KMS-11 (cell line): ENCODE measurements around the gene RNH1.

Experiments
- H2AFZ ChIP-seq: fragments of 200-600 bp; sonication (generic); 2 replicates; pipeline ENCODE4 v1.6.1; 2016; ENCODE audit warnings: antibody characterized with exemption, mixed run types, low read depth
- H3K27ac ChIP-seq: fragments of 200-600 bp; sonication (generic); 2 replicates; pipeline ENCODE4 v1.6.1; 2016; ENCODE audit warnings: mild to moderate bottlenecking, mixed run types
- H3K27me3 ChIP-seq: fragments of 200-600 bp; sonication (generic); 2 replicates; pipeline ENCODE4 v1.6.1; 2017; ENCODE audit warnings: mild to moderate bottlenecking, low read depth, mixed run types, moderate library complexity; ENCODE audit not compliant: insufficient read depth
- H3K36me3 ChIP-seq: fragments of 200-600 bp; sonication (generic); 2 replicates; pipeline ENCODE4 v1.6.1; 2017; ENCODE audit warnings: mild to moderate bottlenecking, mixed run types; ENCODE audit not compliant: insufficient read depth
- H3K4me1 ChIP-seq: fragments of 200-600 bp; sonication (generic); 2 replicates; pipeline ENCODE4 v1.6.1; 2016; ENCODE audit warnings: mild to moderate bottlenecking, low read depth, mixed run types; ENCODE audit not compliant: poor library complexity, severe bottlenecking
- H3K4me2 ChIP-seq: fragments of 200-600 bp; sonication (generic); 2 replicates; pipeline ENCODE4 v1.7.0; 2016; ENCODE audit warnings: mild to moderate bottlenecking, mixed run types
- H3K4me3 ChIP-seq: fragments of 200-600 bp; sonication (generic); IDR thresholded peaks from 2 replicates; pipeline ENCODE4 v1.6.1; 2017; ENCODE audit warnings: low read depth, low read length, mixed read lengths; ENCODE audit not compliant: insufficient read depth
- H3K79me2 ChIP-seq: fragments of 200-600 bp; sonication (generic); 2 replicates; pipeline ENCODE4 v1.6.1; 2016; ENCODE audit warnings: low read depth, mixed run types; ENCODE audit not compliant: insufficient read depth
- H3K9ac ChIP-seq: fragments of 200-600 bp; sonication (generic); 2 replicates; pipeline ENCODE4 v1.6.1; 2016; ENCODE audit warnings: mild to moderate bottlenecking, mixed run types
- H4K20me1 ChIP-seq: fragments of 200-600 bp; sonication (generic); 2 replicates; pipeline ENCODE4 v1.6.1; 2016; ENCODE audit warnings: mild to moderate bottlenecking, mixed run types; ENCODE audit not compliant: insufficient read depth
- CTCF ChIP-seq: fragments of 200-600 bp; sonication (generic); conservative IDR thresholded peaks from 2 replicates; pipeline ENCODE4 v1.6.1; 2017; ENCODE audit warnings: low read depth, mild to moderate bottlenecking, antibody characterized with exemption, low read length, moderate library complexity, mixed read lengths

RNH1 gene

DNA sequence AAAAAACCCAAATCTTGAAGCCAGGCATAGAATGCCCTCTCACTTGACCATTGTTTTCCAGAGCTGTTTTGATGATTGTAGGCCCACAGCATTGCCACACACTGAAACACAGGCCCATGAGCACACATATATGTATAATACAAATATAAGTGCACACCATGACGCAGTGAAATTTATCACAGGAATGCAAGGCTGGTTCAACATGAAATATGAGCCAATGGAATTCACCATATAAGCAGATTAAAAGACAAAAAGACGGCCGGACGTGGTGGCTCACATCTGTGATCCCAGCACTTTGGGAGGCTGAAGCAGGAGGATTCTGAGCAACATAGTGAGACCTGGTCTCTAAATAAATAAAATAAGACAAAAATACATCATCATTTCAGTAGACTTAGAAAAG lies 9.4 kb upstream of the RNH1 start:
- H3K4me3 ChIP-seq, result no peak overlapping the region
- H3K27me3 ChIP-seq, result no peaks in the 10 kb centered on the region
- no peak for TF ChIP-seq CTCF
- no peaks in the 10 kb centered on the region for H4K20me1 ChIP-seq
- no peak overlapping the region for H3K27ac ChIP-seq
- no peaks in the 10 kb centered on the region for H3K4me1 ChIP-seq
- H3K36me3 ChIP-seq, result no peaks in the 10 kb centered on the region
- no peaks in the 10 kb centered on the region for H3K79me2 ChIP-seq
- H3K9ac ChIP-seq, result no peak overlapping the region
- H3K4me2 ChIP-seq, result no peak overlapping the region
- H2AFZ ChIP-seq, result no peak overlapping the region

DNA sequence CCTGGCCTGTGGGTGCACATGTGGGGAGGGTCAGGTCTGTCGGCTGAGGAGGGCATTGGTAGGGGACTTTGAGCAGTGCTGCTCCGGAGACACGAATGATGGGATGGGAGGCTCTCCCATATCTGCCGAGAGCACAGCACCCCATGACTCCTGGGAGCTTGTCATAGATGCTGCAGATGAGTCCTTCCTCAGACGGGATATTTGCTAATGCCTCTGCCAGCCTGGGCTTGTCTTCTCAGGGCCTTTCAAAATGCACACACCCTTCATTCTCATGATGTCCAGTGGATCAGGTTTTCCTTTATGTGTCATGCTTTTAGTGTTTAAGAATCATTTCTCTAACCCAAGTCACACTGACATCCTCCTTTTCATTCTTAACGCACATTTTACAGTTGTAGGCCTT lies 8.1 kb upstream of the RNH1 start:
- Histone ChIP-seq H3K36me3 (no peaks in the 10 kb centered on the region), H3K9ac (no peak overlapping the region), H4K20me1 (no peaks in the 10 kb centered on the region), H2AFZ (no peak overlapping the region), H3K27me3 (no peaks in the 10 kb centered on the region), H3K79me2 (no peaks in the 10 kb centered on the region), H3K4me1 (no peaks in the 10 kb centered on the region), H3K4me2 (no peak overlapping the region), H3K4me3 (no peak overlapping the region), H3K27ac (no peak overlapping the region)
- TF ChIP-seq CTCF, result no peak

- H3K4me2 ChIP-seq, result no peak overlapping the region
- H3K9ac ChIP-seq, result no peak overlapping the region
- H3K4me3 ChIP-seq, result no peak overlapping the region
- H3K79me2 ChIP-seq, result no peaks in the 10 kb centered on the region
- no peaks in the 10 kb centered on the region for H3K4me1 ChIP-seq
- no peaks in the 10 kb centered on the region for H3K27me3 ChIP-seq
- no peak overlapping the region for H2AFZ ChIP-seq
- H4K20me1 ChIP-seq, result no peaks in the 10 kb centered on the region
- no peak overlapping the region for H3K27ac ChIP-seq
- no peaks in the 10 kb centered on the region for H3K36me3 ChIP-seq
- TF ChIP-seq CTCF, result no peak
Measured at GRCh38 chr11:514606-515005, 7.6 kb upstream of the RNH1 start.

DNA sequence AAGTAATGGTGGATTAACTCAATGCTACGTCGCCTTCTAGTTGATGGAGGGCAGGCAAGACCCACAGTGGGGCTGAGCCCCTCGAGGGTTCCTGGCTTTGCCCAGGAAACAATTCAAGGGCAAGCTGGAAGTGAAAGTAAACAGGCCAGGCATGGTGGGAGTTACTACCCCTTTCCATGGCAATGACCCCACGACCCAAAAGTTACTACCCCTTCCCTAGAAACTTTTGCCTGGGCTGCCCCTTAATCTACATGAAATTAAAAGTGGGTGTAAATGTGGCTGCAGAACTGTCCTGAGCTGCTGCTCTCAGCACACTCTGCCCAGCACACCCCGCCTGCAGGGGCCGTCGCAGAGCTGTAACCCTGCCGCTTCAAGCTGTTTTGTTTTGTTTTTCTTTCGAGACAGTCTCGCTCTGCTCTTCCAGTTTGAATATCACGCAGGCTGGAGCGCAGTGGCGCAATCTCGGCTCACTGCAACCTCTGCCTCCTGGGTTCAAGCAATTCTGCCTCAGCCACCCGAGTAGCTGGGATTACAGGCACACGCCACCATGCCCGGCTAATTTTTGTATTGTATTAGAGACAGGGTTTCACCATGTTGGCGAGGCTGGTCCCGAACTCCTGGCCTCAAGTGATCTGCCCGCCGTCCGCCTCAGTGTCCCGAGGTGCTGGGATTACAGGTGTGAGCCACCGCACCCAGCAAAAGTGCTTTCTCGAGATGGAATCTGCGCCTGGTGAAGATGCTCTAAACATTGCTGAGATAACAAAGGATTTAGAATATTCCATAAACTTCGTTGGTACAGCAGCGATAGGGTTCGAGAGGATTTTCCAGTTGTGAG lies 5.9 kb upstream of the RNH1 start:
- Histone ChIP-seq H3K9ac (no peak overlapping the region), H3K36me3 (no peaks in the 10 kb centered on the region), H3K27ac (no peak overlapping the region), H3K4me2 (no peak overlapping the region), H3K27me3 (no peaks in the 10 kb centered on the region), H3K4me1 (no peaks in the 10 kb centered on the region), H3K79me2 (no peaks in the 10 kb centered on the region), H2AFZ (no peak overlapping the region), H4K20me1 (no peaks in the 10 kb centered on the region), H3K4me3 (no peak overlapping the region)
- TF ChIP-seq CTCF, result no peak
